OCI-M2 (cell line): ENCODE results near the gene PPP2R2C.

Experiments used
- DNase-seq: peaks from one replicate; lab custom pipeline; 2025; ENCODE audit not compliant: unreplicated experiment; lab: John Stamatoyannopoulos, UW

Gene PPP2R2C

DNA sequence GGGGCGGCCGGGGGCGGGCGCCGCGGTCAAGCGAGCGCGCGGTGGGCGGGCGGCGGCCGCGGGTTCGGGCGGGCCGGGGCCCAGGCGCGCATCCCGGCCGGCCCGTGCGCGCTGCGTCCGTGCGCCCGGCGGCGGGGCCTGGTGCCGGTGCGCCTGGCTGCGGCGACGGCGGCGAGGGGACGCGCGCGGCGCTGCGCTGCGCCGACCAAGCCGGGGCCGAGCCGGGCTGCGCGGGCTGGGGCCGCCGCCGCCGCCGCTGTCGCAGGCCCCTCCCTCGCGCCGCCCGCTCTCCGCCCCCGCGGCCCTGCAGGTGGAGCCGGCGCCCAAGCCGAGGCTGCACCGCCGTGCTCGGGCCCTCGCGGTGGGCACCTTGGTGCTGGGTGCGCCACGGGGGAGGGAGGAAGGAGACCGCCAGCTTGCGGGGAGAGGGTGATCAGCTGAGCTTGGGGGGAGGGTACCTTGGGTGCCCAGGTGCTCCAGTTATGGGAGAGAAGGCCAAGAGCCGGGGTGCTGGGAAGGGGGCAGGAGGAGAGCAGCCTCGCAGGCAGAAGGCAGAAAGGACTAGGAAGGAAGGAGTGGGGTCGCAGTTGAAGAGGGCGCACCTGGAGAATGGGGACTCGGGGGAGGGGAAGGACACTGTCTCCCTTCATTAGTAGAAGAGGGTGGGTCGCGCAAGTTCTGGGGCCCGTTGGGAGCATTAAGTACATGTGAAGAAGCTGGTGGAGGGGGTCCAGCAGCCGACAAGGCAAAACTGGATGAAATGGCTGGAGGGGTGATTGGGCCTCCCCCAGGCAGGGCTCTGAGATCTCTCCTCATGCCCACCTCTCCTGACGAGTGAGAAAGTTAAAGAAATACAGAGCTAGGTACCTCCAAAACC is at the start of gene PPP2R2C:
PPP2R2C (minus strand) TSS at position 228 of the 877 bp plus-strand sequence. CDS start 385 bp downstream, outside the sequence.
- no peak for DNase-seq

DNA sequence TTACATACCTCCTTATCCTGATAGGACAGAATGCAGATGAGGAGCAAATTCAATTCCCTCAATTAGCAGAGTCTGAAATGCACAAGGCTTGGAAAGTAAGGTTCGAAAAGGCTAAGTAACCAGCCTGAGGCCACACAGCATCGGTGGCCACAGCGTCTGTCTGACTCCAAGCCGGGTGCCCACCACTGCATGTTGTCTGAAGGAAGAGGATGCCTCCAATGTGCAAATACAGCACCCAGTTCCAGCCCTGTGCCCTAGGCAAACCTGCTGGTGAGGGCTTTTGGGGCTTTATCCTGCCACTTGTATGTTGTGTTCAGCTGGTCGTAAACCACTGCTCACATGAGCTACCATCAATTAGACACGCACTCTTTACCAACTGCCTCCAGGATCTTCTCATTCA is 48.6 kb upstream of the PPP2R2C start:
- no peak for DNase-seq

DNA sequence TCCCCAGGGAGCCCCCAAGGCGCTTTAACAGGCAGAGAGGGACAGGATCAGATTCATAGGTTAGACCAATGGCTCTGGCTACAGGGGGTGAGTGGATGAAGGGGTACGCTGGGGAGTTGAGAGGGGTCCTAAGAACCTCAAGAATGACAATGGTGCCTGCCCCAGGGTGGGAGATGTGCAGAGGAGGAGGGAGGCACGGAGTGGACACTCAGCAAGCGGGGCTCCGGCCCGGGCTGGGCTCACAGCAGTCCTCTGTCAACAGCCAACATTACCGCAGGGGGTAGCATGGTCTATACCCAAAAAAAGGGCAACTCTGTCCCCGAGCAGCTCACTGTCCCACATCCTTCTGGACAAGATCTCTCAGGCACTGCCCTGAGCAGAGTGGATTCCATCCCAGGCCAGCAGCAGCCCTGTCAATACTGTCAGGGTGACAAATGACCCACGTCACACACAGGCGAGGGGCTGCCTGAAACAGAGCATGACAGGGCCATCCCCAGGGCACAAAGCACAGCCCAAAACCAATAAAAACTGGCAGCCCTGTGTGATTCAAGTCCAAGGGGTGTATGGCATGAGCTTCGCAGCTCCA is 47.7 kb upstream of the PPP2R2C start:
- DNase-seq: no peak

DNA sequence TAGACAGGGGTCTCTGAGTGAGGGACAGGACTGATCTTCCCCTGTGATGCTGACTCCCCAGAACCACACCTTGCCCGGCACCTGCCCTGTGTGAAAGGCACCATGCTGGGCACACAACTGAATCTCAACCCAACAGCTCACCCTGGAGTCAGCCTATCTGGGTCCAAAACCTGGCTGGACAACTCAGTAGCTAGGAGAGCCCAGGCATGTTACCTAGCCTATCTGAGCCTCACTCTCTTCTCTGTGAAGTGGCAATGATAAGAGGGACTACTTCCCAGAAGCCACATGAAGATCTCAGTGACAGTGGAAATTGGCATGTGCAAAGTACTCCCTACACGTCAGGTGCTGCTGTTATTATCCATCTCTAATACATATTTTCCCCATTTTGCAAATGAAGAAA is 44.8 kb upstream of the PPP2R2C start:
- no peak for DNase-seq

DNA sequence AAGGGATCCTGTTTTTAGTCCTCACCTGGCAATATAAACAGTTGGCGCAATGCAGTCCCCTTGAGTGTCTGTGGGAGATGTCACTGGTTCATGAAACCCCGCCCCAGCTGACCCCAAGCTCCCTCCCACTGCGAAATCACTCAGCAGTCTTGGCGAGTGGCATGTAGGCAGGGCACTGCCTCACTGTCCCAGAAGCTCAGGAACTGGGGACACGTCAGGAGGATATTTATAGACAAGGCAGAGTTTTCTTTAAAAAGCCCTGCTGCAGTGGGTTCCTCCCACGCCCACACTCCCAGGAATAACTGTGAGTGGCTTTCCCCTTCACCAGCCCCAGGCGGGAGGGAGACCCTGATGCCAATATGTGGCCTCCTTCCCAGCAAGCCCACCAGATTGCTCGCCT is 44.3 kb upstream of the PPP2R2C start:
- DNase-seq: no peak

DNA sequence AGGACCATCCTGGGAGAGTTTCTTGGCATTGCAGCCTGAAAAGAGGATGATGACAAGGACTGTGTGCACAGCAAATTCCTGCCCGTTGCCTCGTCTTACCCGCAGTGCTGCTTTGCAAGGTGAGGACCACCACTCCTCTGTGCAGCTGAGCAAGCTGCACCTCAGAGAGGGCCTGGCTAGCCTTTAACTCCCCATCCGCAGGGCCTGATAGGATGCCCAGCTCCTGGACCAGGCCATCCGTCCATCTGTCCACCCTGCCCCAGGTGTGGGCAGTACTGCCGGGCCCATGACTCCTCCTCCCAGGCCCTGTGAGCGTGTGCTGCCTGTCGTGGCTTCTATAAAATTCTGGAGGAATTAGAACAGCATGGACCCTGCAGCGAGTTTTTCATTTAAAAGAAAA is 43.9 kb upstream of the PPP2R2C start:
- no peak for DNase-seq

DNA sequence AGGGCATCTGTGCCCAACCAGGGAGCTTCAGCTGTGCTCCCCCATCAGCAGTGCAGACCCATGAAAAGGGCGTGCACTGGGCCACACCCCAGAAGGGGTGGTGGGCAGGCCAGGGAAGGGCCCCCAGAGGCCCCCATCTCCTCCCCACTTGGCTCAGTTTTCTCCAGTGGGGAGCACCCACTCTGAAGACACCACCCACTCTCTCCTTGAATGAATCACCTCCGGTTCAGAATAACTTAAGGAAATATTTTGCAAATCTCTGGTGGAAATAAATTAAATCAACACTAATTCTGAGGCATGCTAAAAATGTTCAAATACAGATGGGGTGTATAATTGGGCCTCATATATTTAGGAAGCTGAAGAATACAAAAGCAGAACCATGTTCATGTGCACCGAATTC is 41.3 kb upstream of the PPP2R2C start:
- no peak for DNase-seq

DNA sequence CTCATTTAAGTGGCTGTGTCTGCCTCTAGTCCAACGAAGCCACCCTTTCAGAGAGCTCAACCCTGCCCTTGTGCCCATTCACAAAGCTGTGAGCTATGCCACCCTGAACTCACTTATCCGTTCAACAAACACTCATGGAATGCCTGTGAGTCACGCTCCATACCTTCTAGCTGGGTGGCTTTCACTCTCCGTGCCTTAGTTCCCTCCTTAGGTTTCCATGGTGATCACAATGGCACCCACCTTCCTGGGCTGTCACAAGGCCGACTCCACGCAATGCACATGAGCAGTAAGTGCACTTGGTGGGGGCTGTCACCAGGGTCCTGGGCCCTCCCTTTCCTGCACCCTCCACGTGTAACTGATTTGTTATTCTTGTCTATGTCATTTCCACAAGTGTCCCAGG is 37.2 kb upstream of the PPP2R2C start:
- DNase-seq: no peak

DNA sequence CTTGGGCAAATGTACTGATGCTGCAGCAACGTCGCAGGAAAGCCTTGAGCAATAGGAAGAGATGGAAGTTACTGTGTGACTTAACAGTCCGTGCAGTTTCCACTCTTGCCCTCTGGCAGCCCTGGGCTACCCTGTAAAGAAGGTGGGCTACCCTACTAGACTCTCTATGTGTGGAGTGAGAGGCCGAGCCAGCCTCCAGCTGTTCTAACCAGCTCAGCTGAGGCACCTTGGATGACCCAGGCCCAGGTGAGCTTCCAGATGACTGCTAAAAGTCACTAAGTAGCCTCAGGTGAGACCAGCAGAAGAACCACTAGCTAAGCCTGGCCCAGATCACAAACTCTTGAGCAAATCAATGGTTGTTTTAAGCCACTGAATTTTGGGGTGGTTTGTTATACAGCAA is 34.9 kb upstream of the PPP2R2C start:
- no peak for DNase-seq

DNA sequence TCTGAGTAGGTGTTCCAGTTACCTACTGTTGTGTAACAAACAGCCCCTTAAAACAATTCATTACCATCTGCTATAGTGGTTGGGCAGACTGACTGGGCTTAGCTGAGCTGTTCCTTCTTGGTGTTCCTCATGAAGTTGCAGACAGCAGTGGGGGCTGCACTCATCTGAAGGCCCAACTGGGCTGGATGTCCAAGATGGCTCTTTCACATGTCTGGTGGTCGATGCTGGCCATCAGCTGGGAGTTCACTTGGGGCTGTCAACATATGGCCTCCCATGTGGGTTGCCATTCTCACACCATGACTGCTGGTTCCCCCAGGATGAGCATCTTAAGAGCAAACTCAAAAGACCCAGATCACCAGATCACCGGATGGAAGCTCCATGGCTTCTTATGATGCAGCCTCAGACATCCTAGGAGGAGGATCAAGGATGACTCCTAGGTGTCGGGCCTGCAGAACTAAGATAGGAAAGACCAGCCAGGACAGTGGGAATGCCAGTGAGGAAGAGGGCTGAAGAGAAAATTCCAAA is 34.3 kb upstream of the PPP2R2C start:
- DNase-seq: no peak

DNA sequence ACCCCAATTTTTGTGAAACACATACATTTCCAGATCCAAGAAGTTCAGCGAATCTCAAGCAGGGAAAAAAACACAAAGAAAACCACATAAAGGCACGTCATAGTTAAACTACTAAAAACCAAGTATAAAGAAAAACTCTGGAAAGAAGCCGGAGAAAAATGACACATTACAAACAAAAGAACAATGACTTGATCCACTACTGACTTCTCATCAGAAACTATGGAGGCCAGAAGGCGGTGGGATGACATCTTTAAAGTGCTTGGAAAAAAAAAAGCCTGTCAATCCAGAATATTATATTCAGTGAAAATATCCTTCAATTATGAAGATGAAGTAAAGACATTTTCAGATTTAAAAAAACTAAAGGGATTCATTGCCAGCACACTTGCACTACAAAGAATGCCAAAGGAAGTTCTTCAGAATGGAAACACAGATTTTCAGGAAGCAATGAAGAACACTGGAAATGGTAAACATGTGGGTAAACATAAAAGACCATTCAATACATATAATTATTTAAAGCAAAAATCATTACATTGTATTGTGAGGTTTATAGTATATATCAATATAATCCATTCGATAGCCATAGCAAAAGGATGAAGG is 32.6 kb upstream of the PPP2R2C start:
- no peak for DNase-seq

DNA sequence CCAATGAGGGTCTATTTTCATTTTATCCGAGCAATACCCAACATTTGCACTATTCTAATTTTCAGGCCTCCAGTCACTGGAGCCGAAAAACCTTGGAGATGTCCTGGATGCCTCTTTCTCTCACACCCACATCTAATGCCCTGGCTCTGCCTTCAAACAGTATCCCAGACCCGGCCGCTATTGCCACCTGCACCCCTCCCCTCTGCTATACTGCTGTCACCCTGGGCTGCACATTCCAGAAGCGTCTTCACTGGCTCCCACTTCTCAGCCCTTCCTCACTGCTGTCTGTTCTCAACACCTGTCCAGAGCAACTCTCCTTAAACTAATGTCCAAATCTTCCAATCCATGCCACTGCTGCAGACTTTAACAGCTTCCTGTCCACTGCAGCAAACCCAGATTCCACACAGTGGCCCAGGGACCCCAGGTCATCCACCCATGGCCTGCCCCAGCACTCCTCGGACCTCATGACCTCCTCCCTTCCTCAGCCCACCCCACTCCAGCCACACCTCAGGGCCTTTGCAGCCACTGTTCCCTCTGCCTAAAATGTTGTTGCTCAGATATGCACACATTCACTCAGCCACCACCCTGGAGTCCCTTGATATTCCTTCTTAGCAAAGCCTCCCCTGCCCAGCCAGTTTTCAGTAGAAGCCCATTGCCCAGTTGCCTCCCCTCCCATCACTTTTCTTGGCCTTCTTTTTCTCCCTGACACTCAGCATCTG is 30.5 kb upstream of the PPP2R2C start:
- no peak for DNase-seq

DNA sequence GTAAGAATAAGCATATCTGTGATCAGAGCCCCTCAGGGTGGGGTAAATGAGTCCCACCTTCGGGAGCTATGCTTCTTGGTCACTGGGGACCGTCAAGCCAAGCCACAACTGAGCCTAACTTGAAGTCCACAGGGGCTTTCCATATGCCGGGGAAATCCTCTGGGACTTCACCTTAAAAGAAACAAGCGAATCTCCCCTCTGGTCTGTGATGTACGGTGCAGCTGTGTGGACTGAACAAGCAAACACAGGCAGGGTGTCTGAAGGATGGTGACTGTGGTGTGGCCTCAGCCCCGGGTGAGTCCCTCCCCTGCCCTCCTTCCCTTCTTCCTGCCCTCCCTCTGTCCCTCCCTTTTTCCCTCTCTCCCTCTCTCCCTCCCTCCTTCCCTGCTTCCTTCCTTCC is 29.7 kb upstream of the PPP2R2C start:
- DNase-seq: no peak

DNA sequence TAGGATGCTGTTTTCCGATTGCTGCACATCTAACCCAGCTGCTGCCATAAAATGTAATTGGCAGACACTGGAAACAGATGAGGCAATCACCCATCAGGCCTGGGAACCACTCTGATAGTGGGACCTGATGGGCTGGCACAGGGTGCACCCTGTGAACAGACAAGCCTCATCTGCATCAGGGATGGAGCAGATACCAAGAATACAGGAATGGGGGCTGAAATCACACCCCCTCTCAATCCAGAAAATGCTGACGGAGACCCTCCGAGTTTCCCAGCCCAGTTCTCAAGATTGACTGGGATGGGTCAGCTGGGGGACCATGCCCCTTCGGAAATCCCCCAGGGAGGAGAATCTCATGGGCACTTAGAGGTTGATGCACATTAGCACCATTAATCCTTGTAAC is 28.8 kb upstream of the PPP2R2C start:
- DNase-seq: no peak

DNA sequence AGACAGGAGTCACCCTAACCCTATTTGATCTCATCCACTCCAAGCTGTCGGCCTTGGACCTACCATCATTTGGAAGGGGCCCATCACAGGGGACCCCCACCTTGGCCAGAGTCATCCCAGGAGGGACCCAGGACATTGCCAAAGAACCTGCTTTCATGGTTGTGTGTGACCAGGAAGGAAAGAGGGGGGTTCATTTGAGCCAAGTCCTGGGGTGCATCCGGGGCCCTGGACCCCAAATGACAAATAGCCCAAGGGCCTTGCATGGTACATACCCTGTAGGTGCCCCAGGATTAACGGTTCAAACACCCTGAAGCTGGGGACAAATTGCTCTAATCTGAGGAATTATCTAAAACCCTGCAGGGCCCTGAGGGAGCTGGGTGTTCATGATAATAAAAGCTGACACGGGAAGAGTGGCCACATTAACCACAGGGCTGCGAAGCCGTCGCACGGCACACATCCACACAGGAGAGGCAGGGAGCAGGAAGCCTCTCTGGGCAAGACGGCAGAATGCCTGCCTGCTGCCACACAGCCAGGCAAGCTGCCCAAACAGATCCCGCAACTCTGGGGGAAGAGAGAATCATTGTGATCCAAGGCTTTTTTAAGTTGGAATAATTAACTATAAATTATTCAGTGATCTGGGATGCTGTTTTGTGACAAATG is 28.2 kb upstream of the PPP2R2C start:
- no peak for DNase-seq

DNA sequence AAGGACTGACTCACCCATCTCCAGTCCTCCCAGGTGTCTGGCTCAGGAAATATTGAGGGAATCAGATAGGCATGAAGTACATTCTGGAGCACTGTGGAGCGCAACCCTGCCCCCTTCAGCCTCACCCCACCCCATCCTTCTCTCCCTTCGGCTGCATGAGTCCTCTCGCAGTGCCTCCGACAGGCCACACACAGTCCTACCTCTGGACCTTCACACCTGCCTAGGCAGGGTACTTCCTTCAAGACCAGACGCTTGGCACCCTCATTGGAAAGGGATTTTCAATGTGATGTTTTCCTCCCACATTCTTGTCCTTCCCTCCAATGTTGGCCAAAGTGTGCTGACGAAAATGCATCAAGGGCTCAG is 26.8 kb upstream of the PPP2R2C start:
- no peak for DNase-seq

DNA sequence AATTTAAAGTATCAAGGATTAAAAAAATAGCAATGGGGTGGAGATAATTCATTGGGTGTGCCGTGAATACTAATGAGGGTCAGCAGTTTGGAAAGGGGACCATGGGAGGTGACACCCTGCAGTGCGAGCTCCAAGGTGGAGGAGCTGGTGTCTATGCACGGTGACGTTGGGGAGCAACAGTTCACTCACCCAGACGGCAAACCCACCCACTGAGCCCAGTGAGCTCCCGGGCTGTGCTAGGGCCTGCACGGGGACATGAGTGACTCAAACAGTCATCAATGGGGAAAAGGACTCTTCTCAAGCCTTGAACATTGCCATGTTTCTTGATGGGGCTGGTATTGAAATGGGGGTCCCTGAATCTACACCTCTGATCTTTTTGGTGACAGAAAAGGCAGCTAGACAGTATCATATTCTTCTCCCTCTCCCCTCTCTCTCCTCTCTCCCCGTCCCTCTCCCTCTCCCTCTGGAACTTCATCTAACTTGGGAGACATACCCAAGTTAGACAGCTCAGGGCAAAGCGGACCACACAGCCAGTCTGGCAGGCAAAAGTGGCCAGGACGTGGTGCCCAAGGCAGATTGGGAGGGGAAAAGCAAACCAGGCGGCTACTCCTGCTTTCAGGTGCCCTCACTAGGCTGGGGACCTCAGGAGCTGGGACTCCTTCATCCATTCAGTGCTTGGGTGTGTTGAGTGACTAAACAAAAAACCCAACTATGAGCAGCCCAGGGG is 26.3 kb upstream of the PPP2R2C start:
- DNase-seq: no peak

DNA sequence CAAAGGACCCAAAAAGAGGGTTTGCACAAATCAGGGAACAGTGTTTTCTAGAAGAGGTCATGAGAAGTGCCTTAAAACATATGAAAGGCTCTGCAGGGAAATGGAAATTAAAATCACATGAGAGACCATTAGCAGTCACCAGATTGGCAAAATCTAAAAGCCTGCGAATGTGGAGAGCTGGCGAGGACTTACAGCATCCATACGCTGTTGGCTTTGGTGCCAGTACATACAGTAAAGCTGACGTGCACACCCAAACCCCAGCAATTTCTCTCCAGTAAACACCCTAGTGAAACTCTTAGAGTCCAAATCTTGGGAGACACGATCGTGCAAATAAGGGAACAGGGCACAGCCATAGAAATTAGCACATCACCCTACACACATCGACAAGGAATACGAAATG is 25.4 kb upstream of the PPP2R2C start:
- no peak for DNase-seq

DNA sequence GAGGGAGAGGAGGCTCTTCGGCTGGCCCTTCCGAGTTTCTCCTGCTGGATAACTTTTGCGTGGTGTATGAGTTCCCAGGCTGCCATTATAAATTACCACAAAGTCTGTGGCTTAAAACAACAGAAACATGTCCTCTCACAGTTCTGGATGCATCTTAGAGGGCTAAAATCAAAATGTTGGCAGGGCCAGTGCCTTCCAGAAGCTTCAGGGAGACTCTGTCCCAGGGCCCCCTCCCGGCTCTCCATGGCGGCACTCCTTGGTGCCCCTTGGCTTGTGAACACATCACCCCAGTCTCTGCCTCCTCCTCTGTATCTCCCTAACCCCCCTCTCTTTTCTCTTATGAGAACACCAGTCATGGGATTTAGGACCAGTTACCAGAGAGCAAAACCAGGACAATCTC is 23.3 kb upstream of the PPP2R2C start:
- no peak for DNase-seq

DNA sequence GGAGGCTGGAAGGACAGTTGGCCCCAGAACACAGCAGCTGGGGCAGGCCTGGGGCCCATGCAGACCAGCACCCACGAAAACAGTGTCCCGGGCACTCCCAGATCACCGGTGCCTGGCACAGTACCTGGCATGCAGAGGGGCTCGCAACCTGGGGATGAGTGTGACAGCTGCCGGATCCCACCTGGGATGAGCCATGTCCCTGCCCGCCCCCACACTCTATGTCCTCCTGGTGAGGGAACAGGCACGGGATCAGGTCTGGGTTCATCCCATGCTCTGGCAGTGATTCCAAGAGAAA is 22.8 kb upstream of the PPP2R2C start:
- DNase-seq: no peak
